Neuronal stem cell (in vitro differentiated cells): ENCODE measurements around the gene TMEM132C.

Experiments used
- DNase-seq: peaks from one replicate; pipeline ENCODE4 v3.0.0-alpha.2; 2013; ENCODE audit warnings: low spot score
- H2AFZ ChIP-seq: one replicate; pipeline ENCODE4 v1.6.1; 2013; ENCODE audit warnings: mild to moderate bottlenecking, low read length, inconsistent platforms
- H2AK5ac ChIP-seq: 2 replicates; pipeline ENCODE4 v1.6.1; 2013; ENCODE audit warnings: low read depth, mild to moderate bottlenecking, inconsistent platforms, low read length, moderate library complexity, mixed read lengths
- H2BK120ac ChIP-seq: 2 replicates; pipeline ENCODE4 v1.6.1; 2013; ENCODE audit warnings: low read depth, mild to moderate bottlenecking, inconsistent platforms, low read length, moderate library complexity, mixed read lengths
- H2BK12ac ChIP-seq: one replicate; pipeline ENCODE4 v1.6.1; 2013; ENCODE audit warnings: low read length, inconsistent platforms
- H2BK15ac ChIP-seq: 2 replicates; pipeline ENCODE4 v1.6.1; 2013; ENCODE audit warnings: mild to moderate bottlenecking, low read length, inconsistent platforms, mixed read lengths
- H2BK5ac ChIP-seq: one replicate; pipeline ENCODE4 v1.6.1; 2013; ENCODE audit warnings: inconsistent platforms, mild to moderate bottlenecking, low read length, moderate library complexity
- H3K14ac ChIP-seq: one replicate; pipeline ENCODE4 v1.6.1; 2013; ENCODE audit warnings: low read length, inconsistent platforms
- H3K18ac ChIP-seq: 2 replicates; pipeline ENCODE4 v1.6.1; 2013; ENCODE audit warnings: low read length, inconsistent platforms
- H3K23ac ChIP-seq: 2 replicates; pipeline ENCODE4 v1.6.1; 2013; ENCODE audit warnings: low read depth, mild to moderate bottlenecking, mixed read lengths, low read length, inconsistent platforms; ENCODE audit not compliant: poor library complexity
- H3K27ac ChIP-seq: replicated peaks from 3 replicates; pipeline ENCODE4 v1.5.1; 2013; ENCODE audit warnings: low read length, inconsistent platforms
- H3K27me3 ChIP-seq, 3 experiments: 2 replicates each; pipeline ENCODE4 v1.6.1; 2013; ENCODE audit warnings: low read length in 3 of 3, mild to moderate bottlenecking in 2 of 3, inconsistent platforms in 1 of 3, low read depth in 1 of 3, mixed read lengths in 1 of 3, moderate library complexity in 1 of 3; ENCODE audit not compliant: control insufficient read depth in 3 of 3, insufficient read depth in 3 of 3
- H3K36me3 ChIP-seq, 2 donors: replicated peaks in 1 of 2; 2 replicates each; pipeline ENCODE4 v1.6.1; 2013; ENCODE audit warnings: low read length in 2 of 2; ENCODE audit not compliant: control insufficient read depth in 2 of 2, insufficient read depth in 2 of 2
- H3K4ac ChIP-seq: 2 replicates; pipeline ENCODE4 v1.6.1; 2013; ENCODE audit warnings: inconsistent platforms, mild to moderate bottlenecking, low read length, moderate library complexity
- H3K4me1 ChIP-seq, 2 donors: 1 replicate in 1 of 2; 2 replicates in 1 of 2; pipeline ENCODE4 v1.6.1; 2013; ENCODE audit warnings: low read length in 2 of 2, low read depth in 1 of 2; ENCODE audit not compliant: control insufficient read depth in 2 of 2, insufficient read depth in 1 of 2
- H3K4me2 ChIP-seq: one replicate; pipeline ENCODE4 v1.6.1; 2013; ENCODE audit warnings: mild to moderate bottlenecking, low read length, inconsistent platforms; ENCODE audit not compliant: insufficient read depth, poor library complexity, severe bottlenecking
- H3K4me3 ChIP-seq, 2 donors: 2 replicates each; pipeline ENCODE4 v1.5.1; 2013; ENCODE audit warnings: low read length in 2 of 2, mild to moderate bottlenecking in 2 of 2, inconsistent platforms in 1 of 2, moderate library complexity in 1 of 2
- H3K79me1 ChIP-seq: one replicate; pipeline ENCODE4 v1.6.1; 2013; ENCODE audit warnings: low read depth, mild to moderate bottlenecking, inconsistent platforms, low read length, moderate library complexity
- H3K9ac ChIP-seq: one replicate; pipeline ENCODE4 v1.6.1; 2013; ENCODE audit warnings: mild to moderate bottlenecking, low read depth, low read length, inconsistent platforms; ENCODE audit not compliant: poor library complexity
- H3K9me3 ChIP-seq, 2 donors: replicated peaks in 1 of 2; 2 replicates each; pipeline versions ENCODE3 to v1.6.1; 2013; ENCODE audit warnings: low read length in 2 of 2, mild to moderate bottlenecking in 2 of 2, inconsistent platforms in 1 of 2, low read depth in 1 of 2, mixed read lengths in 1 of 2, moderate library complexity in 1 of 2; ENCODE audit not compliant: control insufficient read depth in 2 of 2, insufficient read depth in 1 of 2
- H4K8ac ChIP-seq: one replicate; pipeline ENCODE4 v1.6.1; 2013; ENCODE audit warnings: low read depth, mild to moderate bottlenecking, inconsistent platforms, low read length, moderate library complexity
- H4K91ac ChIP-seq: one replicate; pipeline ENCODE4 v1.6.1; 2013; ENCODE audit warnings: low read length, low read depth, mild to moderate bottlenecking, inconsistent platforms; ENCODE audit not compliant: poor library complexity
- WGBS, 2 donors: extraction: QIAGEN DNeasy Blood & Tissue Kit; methylation state at CpG; one replicate each; pipeline ENCODE4 v1.1.7; 2013; ENCODE audit warnings: missing lambda C conversion rate in 2 of 2, mixed read lengths in 1 of 2; ENCODE audit not compliant: insufficient read length in 2 of 2, insufficient replicate concordance in 1 of 2; ENCODE audit errors: extremely low coverage in 2 of 2; 5-methylcytosine and 5-hydroxymethylcytosine counted together

TMEM132C gene

GRCh38 chr12:128707488-128707887, 440.5 kb downstream of the TMEM132C start:
- H4K8ac ChIP-seq, result no peak overlapping the region
- no peak overlapping the region for H2AFZ ChIP-seq
- peaks cover 0 to 4% of the 10 kb centered on the region in 2 donors for H3K4me1 ChIP-seq
- H2BK120ac ChIP-seq, result no peak overlapping the region
- no peak overlapping the region for H2BK5ac ChIP-seq
- no peak overlapping the region for H3K4me2 ChIP-seq
- DNase-seq, result no peak
- H3K14ac ChIP-seq, result no peak overlapping the region
- H3K18ac ChIP-seq, result no peak overlapping the region
- H3K79me1 ChIP-seq, result no peaks in the 10 kb centered on the region
- no peak overlapping the region for H3K9ac ChIP-seq
- WGBS, 2 donors, result no CpG with 5 or more reads among the region's 8 CpGs
- no peak overlapping the region for H3K4ac ChIP-seq
- no peak overlapping the region for H2BK15ac ChIP-seq
- H3K36me3 ChIP-seq, result peaks cover 2 to 32% of the 10 kb centered on the region in 2 donors
- peaks cover 0 to 3% (median 0%) of the 10 kb centered on the region in 3 experiments for H3K27me3 ChIP-seq
- no peak overlapping the region for H2BK12ac ChIP-seq
- H3K23ac ChIP-seq, result no peak overlapping the region
- H3K27ac ChIP-seq, result no peak overlapping the region
- H3K4me3 ChIP-seq, result no peak overlapping the region
- H4K91ac ChIP-seq, result no peak overlapping the region
- no peak overlapping the region for H2AK5ac ChIP-seq
- H3K9me3 ChIP-seq, result no peaks in the 10 kb centered on the region

GRCh38 chr12:128708789-128709188, 441.8 kb downstream of the TMEM132C start:
- Histone ChIP-seq H3K9me3 (no peaks in the 10 kb centered on the region), H3K23ac (no peak overlapping the region), H2BK15ac (no peak overlapping the region), H3K14ac (no peak overlapping the region), H3K18ac (no peak overlapping the region), H3K4me2 (no peak overlapping the region), H3K9ac (no peak overlapping the region), H3K27me3 (peaks cover 0 to 3% (median 0%) of the 10 kb centered on the region in 3 experiments), H4K8ac (no peak overlapping the region), H2BK5ac (no peak overlapping the region), H3K4me3 (no peak overlapping the region), H2BK12ac (no peak overlapping the region), H2AFZ (no peak overlapping the region), H3K4ac (no peak overlapping the region), H3K36me3 (peaks cover 2 to 23% of the 10 kb centered on the region in 2 donors), H3K4me1 (peaks cover 0 to 1% of the 10 kb centered on the region in 2 donors), H3K27ac (no peak overlapping the region), H2AK5ac (no peak overlapping the region), H4K91ac (no peak overlapping the region), H2BK120ac (no peak overlapping the region), H3K79me1 (no peaks in the 10 kb centered on the region)
- WGBS, 2 donors, result no CpG with 5 or more reads among the region's 6 CpGs
- no peak for DNase-seq

- Histone ChIP-seq H3K23ac (no peak overlapping the region), H2BK12ac (no peak overlapping the region), H3K79me1 (no peaks in the 10 kb centered on the region), H3K14ac (no peak overlapping the region), H3K18ac (no peak overlapping the region), H4K8ac (no peak overlapping the region), H2BK15ac (no peak overlapping the region), H2AK5ac (no peak overlapping the region), H2BK5ac (no peak overlapping the region), H3K9ac (no peak overlapping the region), H3K4me1 (no peaks in the 10 kb centered on the region), H3K4ac (no peak overlapping the region), H3K27ac (no peak overlapping the region), H3K9me3 (no peaks in the 10 kb centered on the region), H3K4me3 (no peak overlapping the region), H2AFZ (no peak overlapping the region), H3K4me2 (no peak overlapping the region), H2BK120ac (no peak overlapping the region), H3K36me3 (peaks cover 2 to 17% of the 10 kb centered on the region in 2 donors), H4K91ac (no peak overlapping the region), H3K27me3 (peaks cover 0 to 3% (median 0%) of the 10 kb centered on the region in 3 experiments)
- WGBS, 2 donors, result no CpG with 5 or more reads among the region's 5 CpGs
- no peak for DNase-seq
Measured at GRCh38 chr12:128709660-128710059, 442.7 kb downstream of the TMEM132C start.

GRCh38 chr12:128711486-128711885, 444.5 kb downstream of the TMEM132C start:
- no peak overlapping the region for H4K8ac ChIP-seq
- no peak overlapping the region for H2BK15ac ChIP-seq
- H3K36me3 ChIP-seq, result peaks cover 0 to 2% of the 10 kb centered on the region in 2 donors
- H2BK12ac ChIP-seq, result no peak overlapping the region
- H3K79me1 ChIP-seq, result no peaks in the 10 kb centered on the region
- no peak overlapping the region for H3K18ac ChIP-seq
- H2AFZ ChIP-seq, result no peak overlapping the region
- no peak overlapping the region for H3K23ac ChIP-seq
- H2BK5ac ChIP-seq, result no peak overlapping the region
- H3K9me3 ChIP-seq, result no peaks in the 10 kb centered on the region
- WGBS, 2 donors, result no CpG with 5 or more reads among the region's 9 CpGs
- H3K4me2 ChIP-seq, result no peak overlapping the region
- no peak overlapping the region for H3K9ac ChIP-seq
- H3K27me3 ChIP-seq, result peaks cover 0 to 3% (median 0%) of the 10 kb centered on the region in 3 experiments
- no peak for DNase-seq
- no peaks in the 10 kb centered on the region for H3K4me1 ChIP-seq
- H3K27ac ChIP-seq, result no peak overlapping the region
- H4K91ac ChIP-seq, result no peak overlapping the region
- no peak overlapping the region for H3K14ac ChIP-seq
- H3K4ac ChIP-seq, result no peak overlapping the region
- H2BK120ac ChIP-seq, result no peak overlapping the region
- H3K4me3 ChIP-seq, result no peak overlapping the region
- H2AK5ac ChIP-seq, result no peak overlapping the region
